ENCODE measurements around the gene ZC3H13. TPM values are rescaled to one million over a fixed set of nuclear protein-coding genes. Genes with fewer than 3 reads are reported as not detected.

Gene ZC3H13, protein sequence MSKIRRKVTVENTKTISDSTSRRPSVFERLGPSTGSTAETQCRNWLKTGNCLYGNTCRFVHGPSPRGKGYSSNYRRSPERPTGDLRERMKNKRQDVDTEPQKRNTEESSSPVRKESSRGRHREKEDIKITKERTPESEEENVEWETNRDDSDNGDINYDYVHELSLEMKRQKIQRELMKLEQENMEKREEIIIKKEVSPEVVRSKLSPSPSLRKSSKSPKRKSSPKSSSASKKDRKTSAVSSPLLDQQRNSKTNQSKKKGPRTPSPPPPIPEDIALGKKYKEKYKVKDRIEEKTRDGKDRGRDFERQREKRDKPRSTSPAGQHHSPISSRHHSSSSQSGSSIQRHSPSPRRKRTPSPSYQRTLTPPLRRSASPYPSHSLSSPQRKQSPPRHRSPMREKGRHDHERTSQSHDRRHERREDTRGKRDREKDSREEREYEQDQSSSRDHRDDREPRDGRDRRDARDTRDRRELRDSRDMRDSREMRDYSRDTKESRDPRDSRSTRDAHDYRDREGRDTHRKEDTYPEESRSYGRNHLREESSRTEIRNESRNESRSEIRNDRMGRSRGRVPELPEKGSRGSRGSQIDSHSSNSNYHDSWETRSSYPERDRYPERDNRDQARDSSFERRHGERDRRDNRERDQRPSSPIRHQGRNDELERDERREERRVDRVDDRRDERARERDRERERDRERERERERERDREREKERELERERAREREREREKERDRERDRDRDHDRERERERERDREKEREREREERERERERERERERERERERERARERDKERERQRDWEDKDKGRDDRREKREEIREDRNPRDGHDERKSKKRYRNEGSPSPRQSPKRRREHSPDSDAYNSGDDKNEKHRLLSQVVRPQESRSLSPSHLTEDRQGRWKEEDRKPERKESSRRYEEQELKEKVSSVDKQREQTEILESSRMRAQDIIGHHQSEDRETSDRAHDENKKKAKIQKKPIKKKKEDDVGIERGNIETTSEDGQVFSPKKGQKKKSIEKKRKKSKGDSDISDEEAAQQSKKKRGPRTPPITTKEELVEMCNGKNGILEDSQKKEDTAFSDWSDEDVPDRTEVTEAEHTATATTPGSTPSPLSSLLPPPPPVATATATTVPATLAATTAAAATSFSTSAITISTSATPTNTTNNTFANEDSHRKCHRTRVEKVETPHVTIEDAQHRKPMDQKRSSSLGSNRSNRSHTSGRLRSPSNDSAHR (N-terminal part only)
- total RNA-seq (2022; extraction: Qiagen RNA extraction) = 11.6 to 17.8 TPM (median 14.4 TPM) in 5 replicates

DNA sequence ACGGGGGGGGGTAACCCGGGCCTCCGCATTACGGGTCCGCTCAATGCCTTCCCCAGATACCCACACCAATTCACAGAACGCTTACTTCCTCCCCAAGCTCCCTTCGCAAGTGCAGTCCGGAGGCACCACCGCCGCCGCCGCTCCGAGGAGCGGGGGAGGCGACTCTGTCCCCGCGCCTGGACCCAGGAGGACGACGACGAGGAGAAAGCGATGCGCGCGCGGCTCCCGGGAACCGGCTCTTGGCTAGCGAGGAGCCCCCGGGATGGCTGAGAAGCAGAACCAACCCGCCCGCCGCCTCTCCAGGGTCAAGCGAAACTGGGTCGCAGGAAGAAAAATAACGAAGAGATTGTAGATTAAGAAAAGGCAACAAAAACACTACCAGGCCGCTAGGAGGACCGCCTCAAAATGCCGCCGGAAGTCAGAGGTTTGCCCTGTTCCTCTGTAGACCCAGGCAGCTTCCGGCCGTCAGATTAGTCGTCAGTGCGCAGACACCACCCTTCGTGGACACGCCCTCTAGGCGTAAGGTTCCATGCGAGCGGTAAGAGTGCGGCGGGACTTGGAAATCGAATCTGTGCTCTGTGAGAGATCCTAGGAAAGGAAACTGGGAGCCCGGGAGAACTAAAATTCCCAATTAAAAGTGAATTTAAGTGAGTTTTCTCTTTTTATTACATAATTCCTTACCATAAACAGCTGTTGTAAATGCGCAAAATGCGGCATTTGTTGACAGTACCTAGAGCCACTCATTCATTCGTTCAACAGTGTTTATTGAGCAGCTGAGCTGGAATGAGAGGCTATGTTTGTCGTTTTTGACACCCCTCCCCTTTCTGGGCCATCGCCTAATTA is at the start of gene ZC3H13:
Gene ZC3H13, minus strand, starts transcription at position 428 of the 843 bp plus-strand sequence. CDS start 7,239 bp downstream, outside the sequence.

Other genes with a start within 250 kb of the ZC3H13 start
- gene SIAH3, start 201.0 kb downstream of the ZC3H13 start, total RNA-seq (2022; extraction: Qiagen RNA extraction) = not detected in 5 replicates
- gene CPB2, start 52.3 kb upstream of the ZC3H13 start, total RNA-seq (2022; extraction: Qiagen RNA extraction) = 0.08 to 0.09 TPM in 2 of 5 replicates, not detected in the others
- 0.07 to 0.19 TPM (median 0.15 TPM) in 5 replicates for gene LCP1, start 129.4 kb upstream of the ZC3H13 start, total RNA-seq (2022; extraction: Qiagen RNA extraction)
- 0.08 TPM in 1 of 5 replicates, not detected in the others for gene LRRC63, start 159.2 kb upstream of the ZC3H13 start, total RNA-seq (2022; extraction: Qiagen RNA extraction)